SJCRH30 (cell line): ENCODE data around the gene ELF1. TPM values are rescaled to one million over a fixed set of nuclear protein-coding genes. Genes with fewer than 3 reads are reported as not detected.
A peak's percentile ranks its signal among the peaks of the same experiment; 100 is the strongest.

Experiments used
- DNase-seq, 2 experiments: peaks; one replicate each; pipeline ENCODE4 v3.0.0-alpha.2; 2015 to 2020
- H3K27ac ChIP-seq: fragments of 250-450 bp; sonication (Bioruptor Pico); 2 replicates; pipeline ENCODE4 v1.5.1; 2020; ENCODE audit warnings: mild to moderate bottlenecking, moderate library complexity
- H3K27me3 ChIP-seq: fragments of 250-450 bp; sonication (Bioruptor Pico); 2 replicates; pipeline ENCODE4 v1.5.1; 2020; ENCODE audit warnings: mild to moderate bottlenecking, moderate library complexity
- H3K36me3 ChIP-seq: fragments of 250-450 bp; sonication (Bioruptor Pico); 2 replicates; pipeline ENCODE4 v1.5.1; 2020; ENCODE audit warnings: mild to moderate bottlenecking, moderate library complexity
- H3K4me1 ChIP-seq: fragments of 250-450 bp; sonication (Bioruptor Pico); 2 replicates; pipeline ENCODE4 v1.5.1; 2020; ENCODE audit warnings: mild to moderate bottlenecking, moderate library complexity
- H3K4me3 ChIP-seq: fragments of 250-450 bp; sonication (Bioruptor Pico); 2 replicates; pipeline ENCODE4 v1.5.1; 2020; ENCODE audit warnings: mild to moderate bottlenecking, moderate library complexity
- H3K9me3 ChIP-seq: fragments of 250-450 bp; sonication (Bioruptor Pico); replicated peaks from 2 replicates; pipeline ENCODE4 v1.5.1; 2020; ENCODE audit warnings: mild to moderate bottlenecking, moderate library complexity
- total RNA-seq: library from RNA; depleted of rRNA; stranded (reverse); fragments of >200 nt; shearing (Covaris generic); gene quantifications from 2 replicates; pipeline ENCODE4 v1.2.3, GENCODE V29; 2014; rRNA removed

The ELF1 gene
- 30.5 and 32.7 TPM in 2 replicates for total RNA-seq

DNA sequence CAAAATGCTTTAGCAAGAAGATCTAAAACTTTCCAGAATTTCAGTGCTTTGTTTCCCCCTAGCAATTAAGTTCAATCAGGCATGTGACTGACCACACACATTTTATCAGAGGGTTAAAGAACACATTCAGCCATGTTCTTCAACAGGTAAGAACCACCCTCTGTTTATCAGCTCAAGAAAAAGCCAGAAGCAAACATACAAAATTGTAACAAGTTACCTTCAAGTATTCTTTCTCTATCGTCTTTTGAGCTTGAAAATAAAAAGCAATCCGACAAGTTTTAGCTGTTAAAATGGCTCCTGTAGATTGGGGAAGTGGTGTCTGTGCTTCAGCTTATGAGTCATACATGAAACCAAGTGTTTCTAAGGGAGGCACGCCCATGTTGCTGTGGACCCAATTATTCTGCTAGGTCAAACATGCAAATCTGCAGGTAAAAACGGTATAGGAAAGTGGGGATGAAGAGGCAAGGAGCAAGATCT, at the start of gene ELF1:
TSS of gene ELF1 (minus strand) at position 306 of the 477 bp plus-strand sequence. CDS start 37,262 bp downstream, outside the sequence.
- DNase-seq, result peak; percentile 22 to 46
- Histone ChIP-seq H3K27me3 (no peaks in the 10 kb centered on the region), H3K4me1 (peaks cover 5% of the 10 kb centered on the region; the same call in 1 of the 2 replicates), H3K4me3 (peak within 1 kb of the TSS; percentile 45), H3K36me3 (no peaks in the 10 kb centered on the region), H3K9me3 (no peaks in the 10 kb centered on the region), H3K27ac (peak within 1 kb of the TSS; percentile 47)

GRCh38 chr13:41065078-41065477, 46.0 kb upstream of the ELF1 start:
- no peak overlapping the region for H3K4me3 ChIP-seq
- no peak overlapping the region for H3K27ac ChIP-seq
- H3K9me3 ChIP-seq, result no peaks in the 10 kb centered on the region
- no peak for DNase-seq
- H3K27me3 ChIP-seq, result no peaks in the 10 kb centered on the region
- peaks cover 12% of the 10 kb centered on the region; the same call in 1 of the 2 replicates for H3K4me1 ChIP-seq
- H3K36me3 ChIP-seq, result peaks cover 43% of the 10 kb centered on the region

- Histone ChIP-seq H3K4me3 (no peak overlapping the region), H3K4me1 (peaks cover 12% of the 10 kb centered on the region; the same call in 1 of the 2 replicates), H3K27ac (no peak overlapping the region), H3K27me3 (no peaks in the 10 kb centered on the region), H3K9me3 (no peaks in the 10 kb centered on the region), H3K36me3 (peaks cover 40% of the 10 kb centered on the region)
- no peak for DNase-seq
These were observed 45.4 kb upstream of the ELF1 start for GRCh38 chr13:41064493-41064892.

DNA sequence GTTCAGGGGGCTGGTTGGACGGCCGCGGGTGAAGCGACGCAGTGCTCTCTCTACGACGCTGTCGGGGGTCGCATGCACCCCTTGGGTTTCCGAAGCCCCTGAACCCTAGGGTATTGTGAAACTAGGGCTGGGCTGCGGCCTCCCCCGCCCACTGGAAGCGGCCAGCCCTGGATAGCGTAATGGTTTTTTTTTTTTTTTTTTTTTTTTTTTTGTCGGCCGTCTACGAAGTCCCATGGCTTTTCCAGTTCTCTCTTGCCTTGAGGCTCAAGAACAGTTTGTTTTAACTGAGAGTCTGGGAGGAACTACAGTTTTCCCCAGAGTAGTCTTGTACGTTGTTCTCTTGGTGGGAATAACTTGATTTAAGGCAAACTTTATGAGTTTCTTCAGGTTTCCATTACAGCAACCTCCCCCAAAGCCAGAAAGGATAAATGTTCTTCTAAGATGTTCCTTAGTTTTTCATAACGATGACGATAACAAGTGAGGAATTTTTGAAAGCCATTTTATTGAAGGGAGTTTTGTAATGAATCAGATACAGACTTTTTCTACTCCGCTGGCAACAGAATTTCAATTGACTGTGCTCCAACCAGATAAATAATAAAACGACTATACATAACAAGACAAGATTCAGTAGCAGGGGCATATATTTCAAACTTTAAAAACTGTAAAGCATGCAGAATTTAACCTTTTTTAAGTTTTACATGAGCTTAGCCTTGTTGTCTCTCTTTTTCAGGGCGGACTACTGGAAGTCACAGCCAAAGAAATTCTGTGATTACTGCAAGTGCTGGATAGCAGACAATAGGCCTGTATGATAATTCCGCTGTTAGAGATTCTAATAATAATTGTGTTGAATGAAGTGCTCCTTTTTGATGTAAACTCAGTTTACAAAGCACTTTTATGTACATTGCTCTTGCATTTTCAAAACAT, 43.1 kb upstream of the ELF1 start:
- peak in 1 of 2 experiments; percentile 17 for DNase-seq
- H3K4me3 ChIP-seq, result peak overlapping the region; percentile 83
- H3K27me3 ChIP-seq, result no peaks in the 10 kb centered on the region
- peak overlapping the region; percentile 88 for H3K27ac ChIP-seq
- H3K4me1 ChIP-seq, result peaks cover 12% of the 10 kb centered on the region; the same call in 1 of the 2 replicates
- no peaks in the 10 kb centered on the region for H3K9me3 ChIP-seq
- H3K36me3 ChIP-seq, result peaks cover 19% of the 10 kb centered on the region

- H3K9me3 ChIP-seq, result no peaks in the 10 kb centered on the region
- peak within 1 kb of the TSS; percentile 88 for H3K27ac ChIP-seq
- DNase-seq, result peak; percentile 95
- no peaks in the 10 kb centered on the region for H3K27me3 ChIP-seq
- peak within 1 kb of the TSS; percentile 83 for H3K4me3 ChIP-seq
- H3K36me3 ChIP-seq, result peaks cover 13% of the 10 kb centered on the region
- H3K4me1 ChIP-seq, result peaks cover 12% of the 10 kb centered on the region; the same call in 1 of the 2 replicates
These were observed 42.2 kb upstream of the ELF1 start, which contains the start of gene WBP4 for GRCh38 chr13:41061075-41061913. Gene WBP4 (plus strand): TSS chr13:41061509. CDS start chr13:41061674, 165 bp downstream.

- H3K27ac ChIP-seq, result peak overlapping the region; percentile 88
- H3K4me3 ChIP-seq, result peak overlapping the region; percentile 83
- H3K27me3 ChIP-seq, result no peaks in the 10 kb centered on the region
- H3K36me3 ChIP-seq, result peaks cover 7% of the 10 kb centered on the region
- no peaks in the 10 kb centered on the region for H3K9me3 ChIP-seq
- H3K4me1 ChIP-seq, result peaks cover 12% of the 10 kb centered on the region; the same call in 1 of the 2 replicates
- DNase-seq, result peak; percentile 78 to 86
These were observed 41.6 kb upstream of the ELF1 start for GRCh38 chr13:41060724-41061074.

- Histone ChIP-seq H3K36me3 (peaks cover 2% of the 10 kb centered on the region; the same call in 1 of the 2 replicates), H3K4me3 (peak overlapping the region; percentile 83), H3K27me3 (no peaks in the 10 kb centered on the region), H3K4me1 (peaks cover 12% of the 10 kb centered on the region; the same call in 1 of the 2 replicates), H3K27ac (peak overlapping the region; percentile 88), H3K9me3 (no peaks in the 10 kb centered on the region)
- peak; percentile 94 for DNase-seq
These were observed 41.1 kb upstream of the ELF1 start for GRCh38 chr13:41060082-41060723.

GRCh38 chr13:41059456-41060081, 40.5 kb upstream of the ELF1 start:
- peak overlapping the region; percentile 83 for H3K4me3 ChIP-seq
- H3K9me3 ChIP-seq, result no peaks in the 10 kb centered on the region
- H3K27ac ChIP-seq, result peak overlapping the region; percentile 88
- no peaks in the 10 kb centered on the region for H3K27me3 ChIP-seq
- 0 out of 2 replicates have a peak, but pooled peaks cover 1% of the 10 kb centered on the region for H3K36me3 ChIP-seq
- H3K4me1 ChIP-seq, result peaks cover 8% of the 10 kb centered on the region; the same call in 1 of the 2 replicates
- peak in 1 of 2 experiments; percentile 21 for DNase-seq

DNA sequence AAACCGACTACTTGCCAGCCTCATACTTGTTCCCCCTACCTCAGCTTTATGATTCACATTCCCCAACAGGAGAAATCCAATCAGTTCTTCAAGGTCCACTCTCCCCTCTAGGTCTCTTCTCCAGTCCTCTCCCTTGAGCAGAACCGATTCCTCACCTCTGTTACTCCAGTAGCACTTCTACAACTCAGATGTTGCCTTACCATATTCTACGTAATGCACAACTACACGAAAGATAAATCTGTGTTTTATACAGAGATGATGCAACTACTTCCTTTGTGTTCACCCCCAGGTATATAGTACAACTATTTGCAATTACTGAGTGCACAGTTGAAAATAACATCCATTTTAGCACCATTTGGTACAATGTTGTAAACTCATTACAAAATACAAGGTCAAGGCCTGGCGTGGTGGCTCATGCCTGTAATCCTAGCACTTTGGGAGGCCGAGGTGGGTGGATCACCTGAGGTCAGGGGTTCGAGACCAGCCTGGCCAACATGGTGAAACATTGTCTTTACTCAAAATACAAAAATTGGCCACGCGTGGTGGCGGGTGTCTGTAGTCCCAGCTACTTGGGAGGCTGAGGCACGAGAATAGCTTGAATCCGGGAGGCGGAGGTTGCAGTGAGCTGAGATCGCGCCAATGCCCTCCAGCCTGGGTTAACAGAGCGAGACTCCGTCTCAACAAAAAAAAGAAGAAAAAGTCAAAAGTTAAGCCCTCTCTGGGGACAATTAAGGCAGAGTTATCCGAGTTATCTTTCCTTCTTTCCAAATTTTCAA, 39.4 kb upstream of the ELF1 start:
- no peaks in the 10 kb centered on the region for H3K36me3 ChIP-seq
- peak overlapping the region; percentile 83 for H3K4me3 ChIP-seq
- H3K27ac ChIP-seq, result peak overlapping the region; percentile 88
- DNase-seq, result no peak
- no peaks in the 10 kb centered on the region for H3K9me3 ChIP-seq
- no peaks in the 10 kb centered on the region for H3K27me3 ChIP-seq
- H3K4me1 ChIP-seq, result peaks cover 2% of the 10 kb centered on the region; the same call in 1 of the 2 replicates

DNA sequence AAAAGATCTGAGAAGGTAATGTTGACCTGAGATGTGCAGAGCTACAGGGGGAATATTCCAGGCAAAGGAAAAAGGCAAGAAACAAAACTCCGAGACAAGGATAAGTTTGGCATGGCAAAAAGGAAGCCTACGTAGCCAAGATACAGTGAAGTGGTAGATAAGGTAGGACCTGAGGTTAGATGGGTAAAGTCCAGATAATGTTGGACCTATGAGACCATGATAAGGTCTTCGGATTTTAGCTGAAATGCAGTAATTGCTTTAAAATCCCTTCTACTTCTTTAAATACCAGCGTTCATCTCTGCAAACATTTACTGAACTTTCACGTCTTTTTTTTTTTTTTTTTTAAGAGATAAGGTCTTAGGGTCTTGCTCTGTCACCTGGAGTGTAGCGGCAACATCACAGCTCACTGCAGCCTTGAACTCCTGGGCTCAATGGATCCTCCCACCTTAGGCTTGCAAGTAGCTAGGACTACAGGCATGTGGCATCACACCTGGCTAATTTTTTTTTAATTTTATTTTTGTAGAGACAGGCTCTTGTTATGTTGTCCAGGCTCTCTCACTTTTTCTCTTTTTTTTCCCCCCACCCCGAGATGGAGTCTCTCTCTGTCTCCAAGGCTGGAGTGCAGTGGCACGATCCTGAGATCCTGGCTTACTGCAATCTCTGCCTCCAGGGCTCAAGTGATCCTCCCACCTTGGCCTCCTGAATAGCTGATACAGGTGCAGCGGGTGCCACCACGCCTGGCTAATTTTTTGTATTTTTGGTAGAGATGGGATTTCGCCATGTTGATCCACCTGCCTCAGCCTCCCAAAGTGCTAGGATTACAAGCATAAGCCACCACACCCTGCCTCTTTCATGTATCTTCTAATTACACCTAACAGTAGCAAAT, 38.0 kb upstream of the ELF1 start:
- H3K4me1 ChIP-seq, result no peaks in the 10 kb centered on the region
- H3K4me3 ChIP-seq, result no peak overlapping the region
- H3K27ac ChIP-seq, result no peak overlapping the region
- no peaks in the 10 kb centered on the region for H3K36me3 ChIP-seq
- no peaks in the 10 kb centered on the region for H3K27me3 ChIP-seq
- no peak for DNase-seq
- no peaks in the 10 kb centered on the region for H3K9me3 ChIP-seq

GRCh38 chr13:41056194-41056593, 37.1 kb upstream of the ELF1 start:
- no peak for DNase-seq
- Histone ChIP-seq H3K27me3 (no peaks in the 10 kb centered on the region), H3K4me1 (no peaks in the 10 kb centered on the region), H3K36me3 (no peaks in the 10 kb centered on the region), H3K9me3 (no peaks in the 10 kb centered on the region), H3K27ac (no peak overlapping the region), H3K4me3 (no peak overlapping the region)

GRCh38 chr13:41054919-41055619, 36.0 kb upstream of the ELF1 start:
- H3K27ac ChIP-seq, result no peak overlapping the region
- DNase-seq, result peak in 1 of 2 experiments; percentile 24
- H3K27me3 ChIP-seq, result no peaks in the 10 kb centered on the region
- no peaks in the 10 kb centered on the region for H3K4me1 ChIP-seq
- peaks cover 2% of the 10 kb centered on the region; the same call in 1 of the 2 replicates for H3K36me3 ChIP-seq
- no peaks in the 10 kb centered on the region for H3K9me3 ChIP-seq
- H3K4me3 ChIP-seq, result no peak overlapping the region
